ENCODE data around the gene CNTN4.

The CNTN4 gene

DNA sequence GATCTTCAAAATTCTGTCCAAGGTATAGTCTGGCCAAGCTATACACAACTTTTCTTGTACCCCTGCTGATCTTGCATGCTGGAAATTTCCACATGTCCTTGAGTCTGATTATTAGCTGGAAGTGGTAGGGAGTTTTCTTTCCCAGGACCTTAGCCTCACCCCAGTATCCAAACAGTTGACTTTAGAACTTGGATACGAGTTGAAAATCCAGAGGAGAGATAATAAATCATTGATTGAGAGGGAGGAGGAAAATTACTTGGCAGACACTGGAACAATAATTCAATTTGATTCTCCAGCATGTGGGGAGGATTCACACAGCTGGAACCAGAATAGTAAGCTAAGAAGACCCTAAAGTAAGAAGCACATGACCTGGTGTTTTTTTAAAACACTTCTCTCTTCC lies 895.1 kb downstream of the CNTN4 start:
- no peak for DNase-seq

DNA sequence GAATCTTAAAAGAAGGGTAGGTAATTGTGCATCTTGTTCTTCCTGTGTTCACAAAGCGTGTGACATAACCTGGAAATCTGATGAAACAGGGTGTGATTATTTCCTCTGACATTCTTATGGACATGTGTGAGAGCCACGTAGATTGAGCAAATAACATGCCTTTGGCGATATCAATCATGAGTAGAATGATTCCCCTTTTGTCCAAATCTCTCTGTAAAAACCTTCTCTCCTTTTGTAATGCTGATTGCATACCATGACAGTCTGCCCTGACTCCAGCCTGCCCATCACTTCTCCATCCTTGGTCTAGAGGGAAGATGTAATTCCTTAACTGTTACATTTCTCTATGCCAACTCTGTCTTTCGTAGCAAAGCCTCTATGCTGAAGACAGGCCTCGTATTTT lies 896.5 kb downstream of the CNTN4 start:
- no peak for DNase-seq

GRCh38 chr3:3005146-3005744 lies 906.6 kb downstream of the CNTN4 start:
- no peak for DNase-seq

DNA sequence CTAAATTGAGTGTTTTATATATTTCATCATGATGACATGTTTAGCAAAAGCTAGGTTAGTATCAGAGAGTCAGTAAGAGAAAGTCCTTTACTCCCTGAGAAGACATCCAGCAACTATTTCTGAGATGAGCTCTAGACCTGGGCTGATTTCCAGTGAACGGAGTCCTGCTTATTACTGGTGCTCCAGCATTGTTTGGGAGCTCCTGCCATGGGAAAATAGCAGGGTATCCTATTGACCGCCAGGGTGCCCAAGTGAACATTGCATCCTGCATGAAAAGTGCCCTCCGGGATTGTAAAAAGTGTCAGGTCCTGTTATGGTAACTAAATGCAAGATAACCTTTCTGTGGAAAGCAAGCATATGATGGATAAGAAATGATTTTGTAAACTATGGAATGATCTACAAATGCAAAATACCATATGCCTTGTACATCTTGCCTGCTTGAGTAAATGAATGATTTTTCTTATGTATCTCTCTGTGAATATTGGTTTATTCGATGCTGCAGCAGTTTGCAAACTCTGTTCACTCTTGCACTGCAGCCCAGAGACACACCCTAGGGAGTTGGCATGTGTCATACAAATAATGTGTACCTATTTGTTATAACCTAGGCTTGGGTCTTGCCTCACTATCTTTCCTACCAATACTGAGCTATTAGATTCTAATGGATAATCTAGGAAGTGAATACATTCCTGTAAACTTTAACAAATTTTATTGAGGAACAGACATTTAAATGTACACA lies 914.8 kb downstream of the CNTN4 start:
- no peak for DNase-seq

GRCh38 chr3:3015185-3016089 lies 916.8 kb downstream of the CNTN4 start:
- no peak for DNase-seq

- no peak for DNase-seq
Measured at GRCh38 chr3:3016226-3016625, 917.6 kb downstream of the CNTN4 start.

GRCh38 chr3:3020209-3020608 lies 921.5 kb downstream of the CNTN4 start:
- no peak for DNase-seq

DNA sequence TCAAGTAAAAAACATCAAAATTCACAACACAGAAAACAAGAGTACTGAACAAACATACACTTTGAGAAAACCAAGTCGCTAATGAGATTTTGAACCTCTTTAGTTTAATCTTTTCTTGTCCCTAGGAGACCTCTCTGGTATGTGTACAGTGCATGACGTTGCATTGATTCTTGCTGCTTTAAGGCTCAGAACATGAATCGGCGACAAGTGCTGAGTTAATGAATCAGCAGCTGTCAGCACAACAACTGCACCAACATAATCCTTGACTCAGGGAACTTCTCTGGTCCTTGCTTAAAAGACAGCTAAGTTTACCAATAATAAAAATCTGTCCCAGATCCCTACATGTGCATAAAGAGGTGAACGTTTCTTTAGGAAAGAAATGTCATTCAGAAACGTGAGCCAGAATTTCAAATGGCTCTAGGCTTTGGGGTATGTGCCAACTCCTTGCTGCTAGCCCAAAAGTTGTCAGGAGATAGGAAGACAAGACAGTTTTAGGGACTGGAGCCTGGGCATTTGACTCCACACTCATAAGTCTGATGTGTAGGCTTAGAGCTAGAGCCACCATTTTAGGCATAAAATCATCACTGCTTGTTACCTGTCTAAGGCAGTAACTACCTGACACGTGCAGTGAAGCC lies 924.6 kb downstream of the CNTN4 start:
- DNase-seq, result no peak

DNA sequence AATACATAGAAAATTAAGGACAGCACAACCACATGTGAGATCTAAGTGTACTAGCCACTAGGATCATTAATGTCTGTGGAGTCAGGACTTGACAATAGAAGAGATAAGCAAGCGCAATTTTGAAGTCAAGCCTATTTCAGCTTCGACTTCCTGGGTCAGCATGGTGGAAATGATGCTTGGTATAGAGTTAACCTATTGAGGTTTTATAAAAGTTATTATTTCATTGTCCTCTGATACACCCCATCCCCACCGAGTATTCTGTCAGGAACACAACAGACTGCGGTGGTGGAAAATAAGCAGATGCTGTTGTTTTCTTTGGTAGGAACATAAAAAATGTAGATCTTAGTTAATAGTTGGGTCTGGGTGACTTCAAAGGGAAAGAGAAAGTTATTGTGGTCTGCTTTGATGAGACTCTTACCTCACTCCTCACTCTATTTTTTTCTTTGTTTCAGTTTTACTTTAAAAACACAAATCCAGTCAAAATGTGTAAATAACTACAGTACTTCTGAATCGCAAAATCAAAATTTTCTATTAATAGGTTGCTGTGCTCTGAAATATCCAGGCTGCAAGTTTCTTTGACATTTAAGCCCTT lies 929.4 kb downstream of the CNTN4 start:
- no peak for DNase-seq

DNA sequence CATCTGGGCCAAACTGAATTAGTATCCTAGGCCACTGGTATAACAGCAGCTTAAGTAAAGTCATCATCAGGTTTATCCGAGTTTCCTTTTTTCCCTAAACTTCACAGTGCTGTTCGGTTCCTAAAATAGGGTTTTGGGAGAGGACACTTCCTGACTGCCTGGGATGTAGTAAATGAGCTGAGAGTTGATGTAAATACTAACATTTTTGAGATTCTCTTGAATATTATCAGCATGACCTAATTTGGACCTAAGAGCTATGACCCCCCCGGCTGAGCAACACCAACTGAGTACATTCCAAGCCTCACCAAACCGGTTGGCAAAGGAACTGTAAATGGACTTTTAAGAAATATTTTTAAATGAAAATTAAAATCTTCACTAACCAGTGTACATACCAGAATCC lies 932.7 kb downstream of the CNTN4 start:
- DNase-seq, result no peak

GRCh38 chr3:3037156-3037555 lies 938.5 kb downstream of the CNTN4 start:
- no peak for DNase-seq

DNA sequence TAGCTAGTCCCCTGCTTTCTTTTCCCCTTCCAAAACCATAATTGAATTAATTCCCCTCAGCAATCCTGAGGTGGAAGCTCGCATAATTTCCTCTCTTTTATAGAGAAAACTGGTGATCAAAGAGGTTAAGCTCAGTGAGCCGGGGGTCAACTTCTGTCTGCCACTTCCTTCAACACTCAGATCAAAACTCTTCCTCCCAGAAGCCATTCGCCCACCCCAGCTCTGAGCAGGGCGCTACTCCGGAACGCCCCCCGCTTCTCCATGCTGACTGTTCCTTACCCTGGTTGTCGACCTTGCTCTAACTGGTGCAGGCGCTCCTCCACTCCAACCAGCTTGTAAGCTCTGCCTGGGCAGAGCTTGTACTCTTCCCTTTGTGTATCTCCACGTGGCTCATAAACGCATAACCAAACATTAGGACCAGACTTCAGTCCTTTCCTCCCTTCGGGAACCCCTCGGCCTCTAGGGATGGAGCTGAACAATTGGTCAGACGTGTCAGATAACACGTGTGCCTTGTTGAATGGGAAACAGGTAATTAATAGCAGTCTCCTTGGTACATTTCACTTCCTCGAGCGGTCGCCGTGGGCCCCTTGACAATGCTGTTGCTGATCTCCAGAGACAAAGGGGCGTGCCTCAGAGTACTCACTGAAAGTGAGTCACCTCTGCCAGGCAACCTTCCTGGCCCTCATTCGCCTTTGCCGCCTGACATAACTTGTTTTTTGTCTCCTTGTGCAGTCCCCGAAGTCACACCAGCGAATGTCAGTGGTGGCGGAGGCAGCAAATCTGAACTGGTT lies 939.7 kb downstream of the CNTN4 start:
- no peak for DNase-seq

- DNase-seq, result no peak
Measured at GRCh38 chr3:3053974-3054373, 955.3 kb downstream of the CNTN4 start.

DNA sequence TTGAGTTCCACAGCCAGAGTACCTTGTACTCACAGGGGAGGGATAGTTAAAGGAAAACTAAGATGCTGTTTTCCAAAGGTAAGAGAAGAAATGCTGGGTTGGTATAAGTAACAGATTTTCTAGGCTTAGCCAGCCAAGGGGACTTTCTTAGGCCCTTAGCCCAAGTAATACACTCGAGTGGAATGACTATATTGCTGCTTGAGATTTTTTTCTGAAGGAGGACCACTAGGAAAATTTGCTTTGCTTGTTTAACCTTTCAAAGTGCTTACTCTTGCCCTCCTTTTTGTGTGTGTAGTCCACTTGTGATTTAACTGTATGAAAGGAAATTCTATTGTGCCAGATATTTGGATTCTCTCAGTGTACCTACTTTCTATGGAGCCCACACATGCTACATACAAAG lies 961.0 kb downstream of the CNTN4 start:
- DNase-seq, result no peak

DNA sequence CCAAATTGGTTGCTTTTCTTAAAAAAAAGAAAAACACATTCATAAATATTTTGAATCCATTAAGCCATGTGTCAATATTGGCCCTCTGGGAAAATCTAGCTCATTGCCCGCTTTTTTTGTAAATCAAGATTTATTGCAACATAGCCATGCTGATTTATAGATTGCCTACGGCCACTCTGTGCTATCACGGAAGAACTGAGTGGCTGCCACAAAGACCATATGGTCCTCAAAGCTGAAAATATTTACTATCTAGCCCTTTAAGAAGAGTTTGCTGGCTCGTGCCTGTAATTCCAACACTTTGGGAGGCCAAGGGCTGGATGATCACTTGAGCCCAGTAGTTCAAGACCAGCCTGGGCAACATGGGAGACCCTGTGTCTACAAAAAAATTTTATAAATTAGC lies 965.6 kb downstream of the CNTN4 start:
- no peak for DNase-seq

- no peak for DNase-seq
Measured at GRCh38 chr3:3065876-3066275, 967.2 kb downstream of the CNTN4 start.

DNA sequence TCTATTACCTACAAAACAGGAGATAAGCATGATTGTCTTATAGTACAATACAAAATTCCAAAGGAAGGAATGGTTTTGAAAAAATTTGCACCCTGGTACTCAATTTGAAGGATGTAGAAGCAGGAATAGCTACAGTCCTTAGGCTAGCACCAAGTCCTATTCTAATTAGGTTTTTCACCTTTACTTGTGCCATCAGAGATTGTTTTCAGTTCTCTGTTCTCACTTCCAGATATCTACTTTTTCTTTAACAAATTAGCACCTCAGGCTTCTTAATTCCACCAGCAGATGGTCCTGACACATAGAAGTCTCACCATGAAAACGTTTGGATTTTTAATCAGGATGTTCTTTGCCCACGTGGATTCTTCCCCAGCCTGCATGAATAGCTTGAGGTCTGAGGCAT lies 967.7 kb downstream of the CNTN4 start:
- DNase-seq, result no peak

DNA sequence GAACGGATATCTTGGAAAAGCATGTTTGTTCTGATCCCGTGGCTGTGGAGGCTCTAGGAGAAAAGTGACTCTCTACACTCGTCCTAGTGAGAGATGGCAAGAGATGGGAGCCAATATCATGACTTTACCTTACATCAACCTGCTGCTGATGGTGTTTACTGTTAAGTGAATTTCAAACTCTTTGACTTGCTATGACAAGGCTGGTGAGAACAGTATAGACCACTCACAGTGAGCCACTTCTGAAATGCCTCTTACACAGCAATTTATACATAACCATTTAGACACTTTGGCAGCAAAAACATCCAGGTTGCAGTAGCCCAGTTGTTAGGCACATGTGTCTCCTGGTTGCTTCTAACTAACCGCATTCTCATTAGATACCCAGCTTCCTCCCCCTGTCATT lies 968.2 kb downstream of the CNTN4 start:
- no peak for DNase-seq

- no peak for DNase-seq
Measured at GRCh38 chr3:3068358-3068881, 969.8 kb downstream of the CNTN4 start.

- DNase-seq, result no peak
Measured at GRCh38 chr3:3069723-3070122, 971.1 kb downstream of the CNTN4 start.

GRCh38 chr3:3071136-3071535 lies 972.5 kb downstream of the CNTN4 start:
- no peak for DNase-seq
